ENCODE results near the gene NEK5.
A peak's percentile ranks its signal among the peaks of the same experiment; 100 is the strongest.

GRCh38 chr13:52001120-52001731 is 127.6 kb downstream of the NEK5 start:
- TF ChIP-seq CTCF (IDR thresholded peaks at IDR 0.05) (peak; percentile 57 to 66 (median 60)), POLR2AphosphoS5 (IDR thresholded peaks at IDR 0.05) (no peak), POLR2A (IDR thresholded peaks at IDR 0.05) (no peak)
